K562 (cell line): ENCODE results near the gene ZNF169.

ENCODE experiments used
- CBX3 ChIP-seq, 2 experiments: IDR thresholded peaks; 1 replicate in 1 of 2; 2 replicates in 1 of 2; pipeline ENCODE4 v1.6.1; 2012; ENCODE audit warnings: inconsistent platforms in 2 of 2, low read length in 2 of 2, borderline replicate concordance in 1 of 2, control low read depth in 1 of 2
- CTCF ChIP-seq, 3 experiments: IDR thresholded peaks in 2 of 3; conservative IDR thresholded peaks in 1 of 3; 2 replicates each; pipeline ENCODE4 v1.5.1; 2011 to 2012; ENCODE audit warnings: low read length in 3 of 3, mild to moderate bottlenecking in 3 of 3, control low read depth in 2 of 3, improper control_type of control experiment in 1 of 3, inconsistent platforms in 1 of 3, low read depth in 1 of 3, mixed read lengths in 1 of 3, moderate library complexity in 1 of 3; ENCODE audit not compliant: insufficient read depth in 2 of 3
- FOXM1 ChIP-seq, 2 experiments: fragments of 450-650 bp in 1 of 2; sonication (generic) in 1 of 2; formaldehyde crosslinking in 1 of 2; IDR thresholded peaks; 2 replicates each; pipeline versions ENCODE4 v1.6.1 to v1.9.0; 2017 to 2022; ENCODE audit warnings: low read depth in 2 of 2, mild to moderate bottlenecking in 2 of 2, missing genetic modification reagents in 1 of 2, moderate library complexity in 1 of 2
- KLF10 ChIP-seq: fragments of 250-450 bp; sonication (Bioruptor Pico); IDR thresholded peaks from 2 replicates; pipeline ENCODE4 v1.6.1; 2021; ENCODE audit warnings: matching md5 sums
- MYC ChIP-seq, 2 experiments: fragments of 250-450 bp in 1 of 2; sonication (Bioruptor Pico) in 1 of 2; IDR thresholded peaks; 2 replicates each; pipeline versions ENCODE4 v1.5.1 to v1.6.1; 2012 to 2021; ENCODE audit warnings: low read depth in 2 of 2, borderline replicate concordance in 1 of 2, improper control_type of control experiment in 1 of 2, low read length in 1 of 2, mild to moderate bottlenecking in 1 of 2, moderate library complexity in 1 of 2
- NCOR1 ChIP-seq: fragments of 450-650 bp; IDR thresholded peaks from 2 replicates; pipeline ENCODE4 v1.6.1; 2016; ENCODE audit warnings: mild to moderate bottlenecking, moderate library complexity
- PRDM10 ChIP-seq: fragments of 450-650 bp; IDR thresholded peaks from 2 replicates; pipeline ENCODE4 v1.6.1; 2018; ENCODE audit not compliant: partially characterized antibody
- ZBTB33 ChIP-seq: sonication (generic); formaldehyde crosslinking; IDR thresholded peaks from 2 replicates; pipeline ENCODE4 v1.8.1; 2023; ENCODE audit warnings: mild to moderate bottlenecking, missing genetic modification reagents

GRCh38 chr9:94210616-94211603 lies 48.2 kb upstream of the ZNF169 start:
- TF ChIP-seq NCOR1 (no peak), MYC (IDR thresholded peaks at IDR 0.05; ENCODE audit: low read depth, low read length) (no peak), MYC (CRISPR knock-in tag; IDR thresholded peaks at IDR 0.05; ENCODE audit: borderline replicate concordance, low read depth) (no peak), ZBTB33 (CRISPR knock-in tag) (no peak), CBX3 (IDR thresholded peaks at IDR 0.05; ENCODE audit: borderline replicate concordance in 1 of 2, low read length in 2 of 2) (no peak), PRDM10 (no peak), KLF10 (no peak), FOXM1 (IDR thresholded peaks at IDR 0.05; ENCODE audit: low read depth) (no peak), FOXM1 (CRISPR knock-in tag; IDR thresholded peaks at IDR 0.05; ENCODE audit: low read depth) (no peak), CTCF (IDR thresholded peaks at IDR 0.05 in 2 of 3, conservative IDR thresholded peaks at IDR 0.05 in 1 of 3; ENCODE audit: insufficient read depth in 2 of 3, low read depth in 1 of 3, low read length in 3 of 3) (no peak)
